OCI-LY7 (cell line): ENCODE results near the gene ARFGAP1. TPM values are rescaled to one million over a fixed set of nuclear protein-coding genes. Genes with fewer than 3 reads are reported as not detected.

Experiments
- BruUV-seq: library from RNA; stranded (reverse); fragments of 400-500 nt; replicated peaks from 2 replicates; lab custom pipeline; 2021; lab: Mats Ljungman, UMichigan
- CTCF ChIA-PET: fragments of 300-600 bp; sonication (Branson Sonifier 250); formaldehyde crosslinking; loops from one replicate; lab custom pipeline; 2022; ENCODE audit warnings: antibody characterized with exemption; ENCODE audit not compliant: unreplicated experiment; lab: Charles Lee
- POLR2A ChIA-PET: fragments of 300-600 bp; sonication (Branson Sonifier 250); formaldehyde crosslinking; loops from one replicate; lab custom pipeline; 2022; ENCODE audit warnings: antibody characterized with exemption; lab: Charles Lee
- DNase-seq: peaks from one replicate; pipeline ENCODE4 v3.0.0-alpha.2; 2015; ENCODE audit warnings: low spot score
- H2AFZ ChIP-seq: fragments of 200-600 bp; sonication (generic), shearing (Covaris generic); 2 replicates; pipeline ENCODE4 v1.6.1; 2014; ENCODE audit warnings: mild to moderate bottlenecking, antibody characterized with exemption, low read length, moderate library complexity
- H3K27ac ChIP-seq: fragments of 200-600 bp; sonication (generic); 2 replicates; pipeline ENCODE4 v1.5.1; 2014; ENCODE audit warnings: mixed run types, low read depth, mild to moderate bottlenecking, moderate library complexity, low read length, inconsistent platforms; ENCODE audit not compliant: poor library complexity, severe bottlenecking
- H3K36me3 ChIP-seq: fragments of 200-600 bp; sonication (generic); 2 replicates; pipeline ENCODE4 v1.6.1; 2014; ENCODE audit warnings: mild to moderate bottlenecking, antibody characterized with exemption, low read length, moderate library complexity, mixed read lengths; ENCODE audit not compliant: insufficient read depth
- H3K4me1 ChIP-seq: fragments of 200-600 bp; sonication (generic); 2 replicates; pipeline ENCODE4 v1.5.1; 2014; ENCODE audit warnings: mild to moderate bottlenecking, low read length; ENCODE audit not compliant: insufficient read depth, poor library complexity, severe bottlenecking
- H3K4me2 ChIP-seq: fragments of 200-600 bp; sonication (generic); 2 replicates; pipeline ENCODE4 v1.6.1; 2014; ENCODE audit warnings: mild to moderate bottlenecking, low read length
- H3K4me3 ChIP-seq: fragments of 200-600 bp; sonication (generic); 2 replicates; pipeline ENCODE4 v1.5.1; 2014; ENCODE audit warnings: mild to moderate bottlenecking, low read depth, low read length; ENCODE audit not compliant: poor library complexity, severe bottlenecking
- H3K79me2 ChIP-seq: fragments of 200-600 bp; sonication (generic); 2 replicates; pipeline ENCODE4 v1.6.1; 2016; ENCODE audit warnings: low read depth, mild to moderate bottlenecking, low read length, moderate library complexity, mixed read lengths; ENCODE audit not compliant: insufficient read depth
- H3K9me2 ChIP-seq: fragments of 200-600 bp; sonication (generic); 2 replicates; pipeline ENCODE4 v1.6.1; 2016; ENCODE audit warnings: mild to moderate bottlenecking, low read length, mixed read lengths; ENCODE audit not compliant: insufficient read depth
- H3K9me3 ChIP-seq: fragments of 200-600 bp; sonication (generic); 2 replicates; pipeline ENCODE4 v1.6.1; 2014; ENCODE audit warnings: mild to moderate bottlenecking, mixed run types, low read length, mixed read lengths
- H4K20me1 ChIP-seq: fragments of 200-600 bp; sonication (generic); 2 replicates; pipeline ENCODE4 v1.6.1; 2014; ENCODE audit warnings: mild to moderate bottlenecking, antibody characterized with exemption, low read length, moderate library complexity, mixed read lengths; ENCODE audit not compliant: insufficient read depth
- EZH2phosphoT487 ChIP-seq: fragments of 200-600 bp; sonication (generic); IDR thresholded peaks from 2 replicates; pipeline ENCODE4 v1.6.1; 2018; ENCODE audit warnings: low read depth, borderline replicate concordance, mild to moderate bottlenecking, mixed run types, antibody characterized with exemption, low read length, moderate library complexity, mixed read lengths
- intact Hi-C: fragments of 100-400 bp; cut with micrococcal nuclease; formaldehyde crosslinking; loops from one replicate; pipeline ENCODE4 v1.10.0; 2022; ENCODE audit not compliant: unreplicated experiment
- total RNA-seq, 2 experiments: library from RNA; depleted of rRNA in 1 of 2; stranded (reverse); fragments of >200 nt in 1 of 2; shearing (Covaris generic) in 1 of 2; gene quantifications; 2 replicates each; pipeline ENCODE4 v1.2.3, GENCODE V29; 2014 to 2022
- TF ChIP-seq, protein P1 (sequence below): fragments of 200-600 bp; sonication (generic); conservative IDR thresholded peaks from 2 replicates; pipeline ENCODE4 v1.5.1; 2014; ENCODE audit warnings: mild to moderate bottlenecking, antibody characterized with exemption, low read length, moderate library complexity, mixed read lengths

The ARFGAP1 gene
- total RNA-seq, 2 experiments from 2014 or later, result 57.9 to 105 TPM

DNA sequence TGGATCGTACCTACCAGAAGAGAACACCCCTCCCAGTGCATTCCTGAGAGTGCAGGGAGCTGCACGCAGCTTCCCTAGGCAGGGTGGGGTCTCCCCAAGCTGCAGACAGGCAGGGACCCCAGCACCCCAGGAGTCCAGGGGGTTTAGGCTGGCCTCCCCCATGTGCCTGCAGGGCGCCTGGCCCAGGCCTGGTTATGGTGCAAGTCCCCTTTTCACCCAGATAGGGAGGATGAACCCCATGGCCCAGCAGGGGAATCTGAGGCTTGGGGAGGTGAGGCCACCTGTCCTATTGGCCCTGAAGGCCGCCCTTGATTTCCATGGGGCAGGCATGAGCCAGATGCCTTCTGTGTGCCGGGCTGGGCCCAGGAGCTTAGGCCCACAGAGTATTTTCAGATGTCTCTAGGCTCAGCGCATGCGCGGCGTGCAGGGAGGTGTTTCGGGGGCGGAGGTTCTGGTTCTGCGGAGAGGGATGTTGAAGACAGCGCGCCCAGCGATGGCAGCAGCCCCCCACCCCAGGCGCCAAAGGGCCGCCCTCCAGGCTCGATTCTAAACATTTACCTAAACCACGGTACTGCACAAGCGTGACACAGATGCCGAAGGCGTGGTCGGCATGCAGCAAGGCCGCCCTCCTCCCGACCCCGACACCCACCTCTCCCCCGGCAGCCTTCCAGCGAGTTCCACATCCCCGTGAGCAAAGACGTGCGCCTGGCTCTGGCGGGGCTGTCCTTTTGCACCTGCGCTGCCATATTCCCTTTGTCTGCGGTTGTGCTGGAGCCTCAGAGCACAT, 49.7 kb downstream of the ARFGAP1 start:
- ChIA-PET POLR2A (no interaction called here), CTCF (no interaction called here)

DNA sequence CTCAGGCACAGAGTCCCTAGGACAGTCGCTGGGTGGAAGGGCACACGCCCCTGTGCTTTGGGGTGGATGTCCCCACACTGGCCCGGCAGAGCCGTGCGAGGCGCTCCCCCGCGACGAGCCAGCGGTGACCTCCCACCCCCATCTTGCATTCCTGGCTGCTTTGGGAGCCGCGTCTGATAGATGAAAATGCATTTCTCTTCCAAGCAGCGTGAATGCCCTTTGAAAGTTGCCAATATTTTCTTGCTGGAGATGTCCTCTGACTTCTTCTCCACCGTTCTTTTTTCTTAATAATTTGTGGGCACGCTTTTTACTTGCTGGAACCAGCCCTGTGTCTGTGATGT, 50.3 kb downstream of the ARFGAP1 start:
- H3K9me2 ChIP-seq, result no peaks in the 10 kb centered on the region
- CTCF ChIA-PET, result no interaction called here
- H3K9me3 ChIP-seq, result no peaks in the 10 kb centered on the region
- H4K20me1 ChIP-seq, result no peaks in the 10 kb centered on the region
- BruUV-seq, result no TSS peak
- no peaks in the 10 kb centered on the region for H3K36me3 ChIP-seq
- no peaks in the 10 kb centered on the region for H3K79me2 ChIP-seq
- no peak overlapping the region for H3K4me2 ChIP-seq
- H2AFZ ChIP-seq, result no peak overlapping the region
- no peak overlapping the region for H3K27ac ChIP-seq
- no peak for TF ChIP-seq EZH2phosphoT487
- TF ChIP-seq, protein P1, sequence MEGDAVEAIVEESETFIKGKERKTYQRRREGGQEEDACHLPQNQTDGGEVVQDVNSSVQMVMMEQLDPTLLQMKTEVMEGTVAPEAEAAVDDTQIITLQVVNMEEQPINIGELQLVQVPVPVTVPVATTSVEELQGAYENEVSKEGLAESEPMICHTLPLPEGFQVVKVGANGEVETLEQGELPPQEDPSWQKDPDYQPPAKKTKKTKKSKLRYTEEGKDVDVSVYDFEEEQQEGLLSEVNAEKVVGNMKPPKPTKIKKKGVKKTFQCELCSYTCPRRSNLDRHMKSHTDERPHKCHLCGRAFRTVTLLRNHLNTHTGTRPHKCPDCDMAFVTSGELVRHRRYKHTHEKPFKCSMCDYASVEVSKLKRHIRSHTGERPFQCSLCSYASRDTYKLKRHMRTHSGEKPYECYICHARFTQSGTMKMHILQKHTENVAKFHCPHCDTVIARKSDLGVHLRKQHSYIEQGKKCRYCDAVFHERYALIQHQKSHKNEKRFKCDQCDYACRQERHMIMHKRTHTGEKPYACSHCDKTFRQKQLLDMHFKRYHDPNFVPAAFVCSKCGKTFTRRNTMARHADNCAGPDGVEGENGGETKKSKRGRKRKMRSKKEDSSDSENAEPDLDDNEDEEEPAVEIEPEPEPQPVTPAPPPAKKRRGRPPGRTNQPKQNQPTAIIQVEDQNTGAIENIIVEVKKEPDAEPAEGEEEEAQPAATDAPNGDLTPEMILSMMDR, result no peak
- H3K4me1 ChIP-seq, result peaks cover 19% of the 10 kb centered on the region
- POLR2A ChIA-PET, result no interaction called here
- intact Hi-C loops, result no loop called here
- DNase-seq, result no peak
- no peak overlapping the region for H3K4me3 ChIP-seq

More for the DNA sequence above, 49.7 kb downstream of the ARFGAP1 start:
- BruUV-seq, result no TSS peak
- intact Hi-C loops, result no loop called here
- Histone ChIP-seq H3K9me3 (no peaks in the 10 kb centered on the region), H3K79me2 (no peaks in the 10 kb centered on the region), H3K4me1 (peaks cover 19% of the 10 kb centered on the region), H2AFZ (no peak overlapping the region), H3K4me2 (no peak overlapping the region), H4K20me1 (no peaks in the 10 kb centered on the region), H3K36me3 (no peaks in the 10 kb centered on the region), H3K4me3 (no peak overlapping the region), H3K27ac (no peak overlapping the region), H3K9me2 (no peaks in the 10 kb centered on the region)
- no peak for TF ChIP-seq EZH2phosphoT487
- TF ChIP-seq, protein P1, result no peak
- no peak for DNase-seq

DNA sequence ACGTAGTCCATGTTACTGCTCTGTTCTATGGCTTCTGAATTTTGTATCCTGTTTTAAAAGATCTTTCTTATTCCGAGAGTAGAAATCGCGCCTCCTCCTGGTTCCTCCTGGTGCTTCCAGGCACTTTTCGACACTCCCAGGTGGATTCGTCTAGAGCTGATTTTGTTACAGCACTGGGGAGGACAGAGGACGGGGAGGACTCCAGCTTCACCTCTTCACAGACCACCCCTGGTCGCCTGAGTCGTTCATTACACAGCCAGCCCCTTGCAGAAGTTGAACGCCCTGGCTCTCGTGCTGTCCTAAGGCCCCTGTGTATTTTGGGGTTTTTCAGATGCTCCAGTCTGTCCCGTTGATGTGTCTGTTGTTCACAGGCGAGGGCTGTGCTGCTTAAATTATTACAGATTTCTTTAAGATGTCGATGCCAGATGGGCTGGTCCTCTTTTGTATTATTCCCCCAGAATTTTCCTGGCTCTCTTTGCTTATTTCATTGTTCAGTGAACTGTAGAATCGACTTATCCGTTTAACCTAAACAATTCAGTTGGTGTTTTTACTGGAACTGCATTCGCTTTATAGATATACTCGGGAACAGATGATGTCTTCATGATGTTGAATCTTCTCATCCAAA, 50.9 kb downstream of the ARFGAP1 start:
- no TSS peak for BruUV-seq
- TF ChIP-seq, protein P1, result no peak
- TF ChIP-seq EZH2phosphoT487, result no peak

More for the DNA sequence above, 50.9 kb downstream of the ARFGAP1 start:
- intact Hi-C loops, result no loop called here
- Histone ChIP-seq H3K4me3 (no peak overlapping the region), H3K9me3 (no peaks in the 10 kb centered on the region), H4K20me1 (no peaks in the 10 kb centered on the region), H3K79me2 (no peaks in the 10 kb centered on the region), H3K9me2 (no peaks in the 10 kb centered on the region), H3K4me1 (peaks cover 19% of the 10 kb centered on the region), H3K27ac (no peak overlapping the region), H3K36me3 (no peaks in the 10 kb centered on the region), H2AFZ (no peak overlapping the region), H3K4me2 (no peak overlapping the region)
- CTCF ChIA-PET, result no interaction called here
- no peak for DNase-seq
- POLR2A ChIA-PET, result no interaction called here
